SK-N-SH (cell line): ENCODE results near the gene CLC. TPM values are rescaled to one million over a fixed set of nuclear protein-coding genes. Genes with fewer than 3 reads are reported as not detected.

ENCODE experiments used
- CTCF ChIA-PET: fragments of 300-600, 350-600 bp; formaldehyde crosslinking; extraction: SDS; loops from one replicate; lab custom pipeline; 2021; lab: Yijun Ruan, JAX
- POLR2A ChIA-PET: fragments of 350-600 bp; sonication (Branson Sonifier 250); formaldehyde crosslinking; extraction: SDS; loops from one replicate; lab custom pipeline; 2020; ENCODE audit warnings: antibody characterized with exemption, inconsistent platforms; lab: Yijun Ruan, JAX
- DNase-seq: peaks from one replicate; pipeline ENCODE4 v3.0.0; 2012
- H2AFZ ChIP-seq: fragments of 200-600 bp; sonication (generic); 2 replicates; pipeline ENCODE4 v1.8.1; 2016; ENCODE audit warnings: antibody characterized with exemption, mild to moderate bottlenecking, low read depth
- H3F3A ChIP-seq: fragments of 200-600 bp; sonication (generic); replicated peaks from 2 replicates; pipeline ENCODE3; 2016; ENCODE audit warnings: antibody characterized with exemption, mild to moderate bottlenecking; ENCODE audit not compliant: insufficient read depth
- H3K27ac ChIP-seq, 2 experiments: fragments of 200-500 bp in 1 of 2; fragments of 200-600 bp in 1 of 2; sonication (Bioruptor generic) in 1 of 2; sonication (generic), shearing (Covaris generic) in 1 of 2; 2 replicates each; pipeline versions ENCODE4 v1.5.1 to v1.6.1; 2014 to 2016; ENCODE audit warnings: low read depth in 2 of 2, inconsistent platforms in 1 of 2, low read length in 1 of 2, mild to moderate bottlenecking in 1 of 2, mixed read lengths in 1 of 2
- H3K27me3 ChIP-seq: fragments of 200-600 bp; sonication (generic), shearing (Covaris generic); 2 replicates; pipeline ENCODE4 v1.6.1; 2016; ENCODE audit warnings: mixed run types; ENCODE audit not compliant: insufficient read depth
- H3K36me3 ChIP-seq, 2 experiments: fragments of 200-500 bp in 1 of 2; fragments of 200-600 bp in 1 of 2; sonication (Bioruptor generic) in 1 of 2; sonication (generic) in 1 of 2; replicated peaks in 1 of 2; 2 replicates each; pipeline versions ENCODE3 to v1.5.1; 2014 to 2016; ENCODE audit warnings: low read length in 1 of 2, mild to moderate bottlenecking in 1 of 2; ENCODE audit not compliant: insufficient read depth in 2 of 2, control insufficient read depth in 1 of 2
- H3K4me1 ChIP-seq, 2 experiments: fragments of 200-500 bp in 1 of 2; fragments of 200-600 bp in 1 of 2; sonication (Bioruptor generic) in 1 of 2; sonication (generic), shearing (Covaris generic) in 1 of 2; 2 replicates each; pipeline versions ENCODE4 v1.5.1 to v1.6.1; 2014 to 2016; ENCODE audit warnings: low read depth in 1 of 2, low read length in 1 of 2, mixed run types in 1 of 2; ENCODE audit not compliant: insufficient read depth in 2 of 2, control insufficient read depth in 1 of 2
- H3K4me2 ChIP-seq: fragments of 200-600 bp; sonication (generic), shearing (Covaris generic); 2 replicates; pipeline ENCODE4 v1.6.1; 2017; ENCODE audit warnings: mixed run types
- H3K4me3 ChIP-seq, 2 experiments: fragments of 200-500 bp in 1 of 2; fragments of 200-600 bp in 1 of 2; sonication (Bioruptor generic) in 1 of 2; sonication (generic), shearing (Covaris generic) in 1 of 2; 2 replicates each; pipeline versions ENCODE4 v1.5.1 to v1.8.1; 2014 to 2016; ENCODE audit warnings: low read depth in 2 of 2, inconsistent platforms in 1 of 2, low read length in 1 of 2, mild to moderate bottlenecking in 1 of 2, mixed read lengths in 1 of 2, moderate library complexity in 1 of 2
- H3K79me2 ChIP-seq: fragments of 200-600 bp; sonication (generic); 2 replicates; pipeline ENCODE4 v1.8.1; 2017; ENCODE audit warnings: mild to moderate bottlenecking; ENCODE audit not compliant: insufficient read depth
- H3K9ac ChIP-seq: fragments of 200-600 bp; sonication (generic); 2 replicates; pipeline ENCODE4 v1.6.1; 2017; ENCODE audit warnings: mixed run types
- H3K9me2 ChIP-seq: fragments of 200-600 bp; sonication (generic); 2 replicates; pipeline ENCODE4 v1.6.1; 2017; ENCODE audit warnings: mixed run types
- H3K9me3 ChIP-seq: fragments of 200-600 bp; sonication (generic); 2 replicates; pipeline ENCODE4 v1.6.1; 2017; ENCODE audit warnings: mixed run types, mild to moderate bottlenecking, moderate library complexity
- H4K20me1 ChIP-seq: fragments of 200-600 bp; sonication (generic); 2 replicates; pipeline ENCODE4 v1.6.1; 2017; ENCODE audit warnings: mild to moderate bottlenecking, mixed run types; ENCODE audit not compliant: insufficient read depth
- ELF1 ChIP-seq: IDR thresholded peaks from 2 replicates; pipeline ENCODE4 v1.4.0; 2012
- EP300 ChIP-seq, 2 experiments: IDR thresholded peaks; 2 replicates each; pipeline versions ENCODE4 v1.4.0 to v1.6.1; 2012; ENCODE audit warnings: borderline replicate concordance in 1 of 2, low read depth in 1 of 2, low read length in 1 of 2
- FOSL2 ChIP-seq: IDR thresholded peaks from 2 replicates; pipeline ENCODE4 v1.4.0; 2012; ENCODE audit warnings: low read depth, mild to moderate bottlenecking, moderate library complexity, borderline replicate concordance
- GABPA ChIP-seq: IDR thresholded peaks from 2 replicates; pipeline ENCODE4 v1.4.0; 2012; ENCODE audit warnings: low read depth, mild to moderate bottlenecking
- JUND ChIP-seq: IDR thresholded peaks from 2 replicates; pipeline ENCODE4 v1.4.0; 2012
- MEF2A ChIP-seq: IDR thresholded peaks from 2 replicates; pipeline ENCODE4 v1.4.0; 2012; ENCODE audit warnings: low read depth, borderline replicate concordance
- MXI1 ChIP-seq: IDR thresholded peaks from 2 replicates; pipeline ENCODE4 v1.6.1; 2012; ENCODE audit warnings: mild to moderate bottlenecking, low read depth, low read length, improper control_type of control experiment
- POLR2AphosphoS5 ChIP-seq: IDR thresholded peaks from 2 replicates; pipeline ENCODE4 v1.6.1; 2012; ENCODE audit warnings: low read depth, low read length
- RFX5 ChIP-seq: IDR thresholded peaks from 2 replicates; pipeline ENCODE4 v1.6.1; 2012; ENCODE audit warnings: mild to moderate bottlenecking, improper control_type of control experiment, low read length
- TAF1 ChIP-seq: IDR thresholded peaks from 2 replicates; pipeline ENCODE4 v1.6.1; 2012; ENCODE audit warnings: low read depth, mild to moderate bottlenecking, low read length, moderate library complexity, borderline replicate concordance
- TCF12 ChIP-seq: IDR thresholded peaks from 2 replicates; pipeline ENCODE4 v1.4.0; 2012
- YY1 ChIP-seq: IDR thresholded peaks from 2 replicates; pipeline ENCODE4 v1.4.0; 2012; ENCODE audit warnings: low read depth, mild to moderate bottlenecking
- WGBS: methylation state at CpG from one replicate; pipeline ENCODE4 v1.1.6; 2017; ENCODE audit warnings: low lambda C conversion rate; 5-methylcytosine and 5-hydroxymethylcytosine counted together
- polyA plus RNA-seq, 3 experiments: library from polyadenylated mRNA; depleted of rRNA; stranded (reverse); fragments of >200 nt; gene quantifications; 2 replicates each; pipeline ENCODE4 v1.2.3, GENCODE V29; 2012
- TF ChIP-seq, protein P1 (sequence below): fragments of 200-600 bp; sonication (generic); IDR thresholded peaks from 2 replicates; pipeline ENCODE4 v1.6.1; 2017; ENCODE audit warnings: antibody characterized with exemption, mild to moderate bottlenecking, moderate library complexity
- TF ChIP-seq, protein P2 (sequence below): fragments of 150-350 bp; IDR thresholded peaks from 2 replicates; pipeline ENCODE4 v1.6.1; 2017; ENCODE audit warnings: antibody characterized with exemption, low read length, low read depth, borderline replicate concordance
- TF ChIP-seq, protein P3 (sequence below): IDR thresholded peaks from 2 replicates; pipeline ENCODE4 v1.4.0; 2012; ENCODE audit warnings: low read depth, borderline replicate concordance
- TF ChIP-seq, protein P4 (sequence below): fragments of 150-350 bp; IDR thresholded peaks from 2 replicates; pipeline ENCODE4 v1.6.1; 2016; ENCODE audit warnings: mild to moderate bottlenecking, low read depth, low read length
- TF ChIP-seq, protein P5 (sequence below): IDR thresholded peaks from 2 replicates; pipeline ENCODE4; 2012

CLC gene
- polyA plus RNA-seq (2012; rRNA removed), result not detected in 2 replicates
- not detected in 2 replicates for polyA plus RNA-seq (2012; cell fraction: cytosol; rRNA removed)
- not detected in 2 replicates for polyA plus RNA-seq (2012; cell fraction: nucleus; rRNA removed)

DNA sequence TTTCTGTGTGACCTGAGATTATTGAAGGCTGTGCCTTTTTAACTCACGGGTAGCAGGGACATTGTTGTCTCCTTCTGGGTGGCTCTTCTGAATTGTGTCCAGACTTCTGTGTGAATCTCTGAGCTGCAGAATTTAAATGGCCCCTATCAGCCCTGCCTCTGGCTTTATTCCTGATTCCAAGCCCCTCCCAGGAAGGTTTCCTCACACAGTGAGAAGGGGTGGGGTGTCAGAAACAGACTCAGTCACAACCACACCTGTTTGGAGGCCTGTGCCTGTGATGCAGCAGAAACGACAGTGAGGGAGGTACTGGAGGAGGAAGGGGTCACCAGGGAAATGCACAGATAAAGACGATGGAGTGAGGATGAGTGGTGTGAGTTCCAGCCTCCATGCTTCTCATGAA, at the start of gene CLC:
TSS of gene CLC (minus strand) at position 139 of the 400 bp plus-strand sequence. CDS start at position 62, 77 bp downstream.
- Histone ChIP-seq H3F3A (no peaks in the 10 kb centered on the region), H3K27ac (no peak within 1 kb of the TSS), H3K9me3 (no peaks in the 10 kb centered on the region), H3K4me2 (no peak within 1 kb of the TSS), H3K9ac (no peak within 1 kb of the TSS), H3K27me3 (0 out of 2 replicates have a peak, but pooled peaks cover 6% of the 10 kb centered on the region), H2AFZ (no peak within 1 kb of the TSS), H3K36me3 (no peaks in the 10 kb centered on the region), H3K79me2 (no peaks in the 10 kb centered on the region), H4K20me1 (no peaks in the 10 kb centered on the region), H3K4me1 (no peaks in the 10 kb centered on the region), H3K4me3 (no peak within 1 kb of the TSS), H3K9me2 (no peaks in the 10 kb centered on the region)
- POLR2A ChIA-PET, result no interaction called here
- 1% methylated on average over 3 of the region's 3 CpGs for WGBS
- TF ChIP-seq MXI1, result no peak
- no peak for TF ChIP-seq JUND
- no peak for TF ChIP-seq TAF1
- TF ChIP-seq FOSL2, result no peak
- TF ChIP-seq, protein P1, sequence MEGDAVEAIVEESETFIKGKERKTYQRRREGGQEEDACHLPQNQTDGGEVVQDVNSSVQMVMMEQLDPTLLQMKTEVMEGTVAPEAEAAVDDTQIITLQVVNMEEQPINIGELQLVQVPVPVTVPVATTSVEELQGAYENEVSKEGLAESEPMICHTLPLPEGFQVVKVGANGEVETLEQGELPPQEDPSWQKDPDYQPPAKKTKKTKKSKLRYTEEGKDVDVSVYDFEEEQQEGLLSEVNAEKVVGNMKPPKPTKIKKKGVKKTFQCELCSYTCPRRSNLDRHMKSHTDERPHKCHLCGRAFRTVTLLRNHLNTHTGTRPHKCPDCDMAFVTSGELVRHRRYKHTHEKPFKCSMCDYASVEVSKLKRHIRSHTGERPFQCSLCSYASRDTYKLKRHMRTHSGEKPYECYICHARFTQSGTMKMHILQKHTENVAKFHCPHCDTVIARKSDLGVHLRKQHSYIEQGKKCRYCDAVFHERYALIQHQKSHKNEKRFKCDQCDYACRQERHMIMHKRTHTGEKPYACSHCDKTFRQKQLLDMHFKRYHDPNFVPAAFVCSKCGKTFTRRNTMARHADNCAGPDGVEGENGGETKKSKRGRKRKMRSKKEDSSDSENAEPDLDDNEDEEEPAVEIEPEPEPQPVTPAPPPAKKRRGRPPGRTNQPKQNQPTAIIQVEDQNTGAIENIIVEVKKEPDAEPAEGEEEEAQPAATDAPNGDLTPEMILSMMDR, result no peak
- TF ChIP-seq YY1, result no peak
- TF ChIP-seq, protein P2, sequence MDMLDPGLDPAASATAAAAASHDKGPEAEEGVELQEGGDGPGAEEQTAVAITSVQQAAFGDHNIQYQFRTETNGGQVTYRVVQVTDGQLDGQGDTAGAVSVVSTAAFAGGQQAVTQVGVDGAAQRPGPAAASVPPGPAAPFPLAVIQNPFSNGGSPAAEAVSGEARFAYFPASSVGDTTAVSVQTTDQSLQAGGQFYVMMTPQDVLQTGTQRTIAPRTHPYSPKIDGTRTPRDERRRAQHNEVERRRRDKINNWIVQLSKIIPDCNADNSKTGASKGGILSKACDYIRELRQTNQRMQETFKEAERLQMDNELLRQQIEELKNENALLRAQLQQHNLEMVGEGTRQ, result no peak
- TF ChIP-seq, protein P3, sequence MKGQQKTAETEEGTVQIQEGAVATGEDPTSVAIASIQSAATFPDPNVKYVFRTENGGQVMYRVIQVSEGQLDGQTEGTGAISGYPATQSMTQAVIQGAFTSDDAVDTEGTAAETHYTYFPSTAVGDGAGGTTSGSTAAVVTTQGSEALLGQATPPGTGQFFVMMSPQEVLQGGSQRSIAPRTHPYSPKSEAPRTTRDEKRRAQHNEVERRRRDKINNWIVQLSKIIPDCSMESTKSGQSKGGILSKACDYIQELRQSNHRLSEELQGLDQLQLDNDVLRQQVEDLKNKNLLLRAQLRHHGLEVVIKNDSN, result no peak
- TF ChIP-seq, protein P4, sequence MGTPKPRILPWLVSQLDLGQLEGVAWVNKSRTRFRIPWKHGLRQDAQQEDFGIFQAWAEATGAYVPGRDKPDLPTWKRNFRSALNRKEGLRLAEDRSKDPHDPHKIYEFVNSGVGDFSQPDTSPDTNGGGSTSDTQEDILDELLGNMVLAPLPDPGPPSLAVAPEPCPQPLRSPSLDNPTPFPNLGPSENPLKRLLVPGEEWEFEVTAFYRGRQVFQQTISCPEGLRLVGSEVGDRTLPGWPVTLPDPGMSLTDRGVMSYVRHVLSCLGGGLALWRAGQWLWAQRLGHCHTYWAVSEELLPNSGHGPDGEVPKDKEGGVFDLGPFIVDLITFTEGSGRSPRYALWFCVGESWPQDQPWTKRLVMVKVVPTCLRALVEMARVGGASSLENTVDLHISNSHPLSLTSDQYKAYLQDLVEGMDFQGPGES, result no peak
- TF ChIP-seq, protein P5, sequence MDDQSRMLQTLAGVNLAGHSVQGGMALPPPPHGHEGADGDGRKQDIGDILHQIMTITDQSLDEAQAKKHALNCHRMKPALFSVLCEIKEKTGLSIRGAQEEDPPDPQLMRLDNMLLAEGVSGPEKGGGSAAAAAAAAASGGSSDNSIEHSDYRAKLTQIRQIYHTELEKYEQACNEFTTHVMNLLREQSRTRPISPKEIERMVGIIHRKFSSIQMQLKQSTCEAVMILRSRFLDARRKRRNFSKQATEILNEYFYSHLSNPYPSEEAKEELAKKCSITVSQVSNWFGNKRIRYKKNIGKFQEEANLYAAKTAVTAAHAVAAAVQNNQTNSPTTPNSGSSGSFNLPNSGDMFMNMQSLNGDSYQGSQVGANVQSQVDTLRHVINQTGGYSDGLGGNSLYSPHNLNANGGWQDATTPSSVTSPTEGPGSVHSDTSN, result no peak
- CTCF ChIA-PET, result no interaction called here
- DNase-seq, result no peak

DNA sequence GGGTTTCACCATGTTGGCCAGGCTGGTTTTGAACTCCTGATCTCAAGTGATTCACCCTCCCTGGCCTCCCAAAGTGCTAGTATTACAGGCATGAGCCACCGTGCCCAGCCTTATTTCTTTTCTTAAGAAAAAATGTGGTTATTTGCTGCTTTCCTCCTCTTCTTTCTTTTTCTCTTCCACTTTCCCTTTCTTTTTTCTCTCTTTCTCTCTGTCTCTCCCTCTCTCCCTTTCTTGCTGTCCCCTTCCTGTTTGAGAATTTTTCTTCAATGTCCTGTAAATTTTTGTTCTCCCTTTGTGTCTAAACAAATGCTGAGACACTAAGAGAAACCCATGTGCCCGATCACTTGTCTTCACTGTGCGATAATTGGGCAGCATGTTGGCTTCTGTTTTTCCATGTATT, 43.1 kb upstream of the CLC start:
- no peak for DNase-seq
- H3K9ac ChIP-seq, result no peak overlapping the region
- H4K20me1 ChIP-seq, result no peaks in the 10 kb centered on the region
- H3K79me2 ChIP-seq, result no peaks in the 10 kb centered on the region
- H3F3A ChIP-seq, result no peaks in the 10 kb centered on the region
- H3K4me2 ChIP-seq, result no peak overlapping the region
- H3K9me3 ChIP-seq, result no peaks in the 10 kb centered on the region
- no peak overlapping the region for H2AFZ ChIP-seq
- ChIA-PET CTCF (interaction anchor here (1.6 to 2.2 kb wide), 3 partner anchors 12 to 14 kb away, joined by 9 to 14 read pairs (median 10); no protein-coding TSS in a partner anchor), POLR2A (no interaction called here)
- H3K4me1 ChIP-seq, result no peaks in the 10 kb centered on the region
- H3K4me3 ChIP-seq, result no peak overlapping the region
- TF ChIP-seq ELF1, result no peak
- no peak for TF ChIP-seq POLR2AphosphoS5
- no peak for TF ChIP-seq EP300 (IDR thresholded peaks at IDR 0.05; ENCODE audit: borderline replicate concordance in 1 of 2, low read depth in 1 of 2, low read length in 1 of 2)
- TF ChIP-seq TCF12, result no peak
- no peak for TF ChIP-seq MXI1
- no peak for TF ChIP-seq RFX5
- TF ChIP-seq MEF2A, result no peak
- TF ChIP-seq, protein P4, result no peak
- no peak for TF ChIP-seq GABPA
- TF ChIP-seq, protein P5, result no peak
- TF ChIP-seq, all 33 proteins: peak for 0
- 24% methylated on average over 3 of the region's 3 CpGs for WGBS
- Histone ChIP-seq H3K27ac (no peak overlapping the region), H3K36me3 (no peaks in the 10 kb centered on the region), H3K9me2 (no peaks in the 10 kb centered on the region), H3K27me3 (peaks cover 29% of the 10 kb centered on the region; the same call in 1 of the 2 replicates)
